Hepatic stellate cell (primary cell): ENCODE results near the gene IL23A.
A peak's percentile ranks its signal among the peaks of the same experiment; 100 is the strongest.

Experiments
- DNase-seq: peaks from one replicate; pipeline ENCODE4 v3.0.0; 2011; ENCODE audit warnings: low spot score

IL23A gene

GRCh38 chr12:56362130-56363059 lies 23.7 kb downstream of the IL23A start, which contains the start of gene APOF:
APOF (minus strand) TSS chr12:56362857; CDS start chr12:56362745, 112 bp downstream.
- no peak for DNase-seq

- no peak for DNase-seq
Measured at GRCh38 chr12:56366948-56367347, 28.3 kb downstream of the IL23A start.

GRCh38 chr12:56373515-56373914 lies 34.8 kb downstream of the IL23A start:
- no peak for DNase-seq

GRCh38 chr12:56374726-56375597 lies 36.3 kb downstream of the IL23A start:
- DNase-seq: no peak

- DNase-seq: no peak
Measured at GRCh38 chr12:56375598-56376434, 37.1 kb downstream of the IL23A start.

GRCh38 chr12:56377310-56377988 lies 38.8 kb downstream of the IL23A start:
- DNase-seq: no peak

GRCh38 chr12:56377989-56378316 lies 39.3 kb downstream of the IL23A start:
- DNase-seq: no peak

GRCh38 chr12:56382611-56383010 lies 43.9 kb downstream of the IL23A start:
- DNase-seq: no peak

GRCh38 chr12:56385873-56386272 lies 47.2 kb downstream of the IL23A start:
- no peak for DNase-seq

- DNase-seq: peak; percentile 20
Measured at GRCh38 chr12:56387152-56387736, 48.6 kb downstream of the IL23A start.

- DNase-seq: peak; percentile 26
Measured at GRCh38 chr12:56389412-56389811, 50.7 kb downstream of the IL23A start.
